VCaP (cell line): ENCODE data around the gene NUDT21.
A peak's percentile ranks its signal among the peaks of the same experiment; 100 is the strongest.
"Not testable (repeated sequence)": the region's sequence is repeated elsewhere in the genome, so short reads cannot be mapped to it uniquely, and the experiment has no call there.

ENCODE experiments used
- H3K27ac ChIP-seq: fragments of 450-650 bp; 2 replicates; pipeline ENCODE4 v1.5.1; 2017
- CTCF ChIP-seq: fragments of 450-650 bp; conservative IDR thresholded peaks from 2 replicates; pipeline ENCODE4 v1.5.1; 2017; ENCODE audit warnings: mild to moderate bottlenecking, moderate library complexity

NUDT21 gene

GRCh38 chr16:56450986-56451752 is at the start of gene NUDT21, which contains the start of gene OGFOD1:
TSS of gene NUDT21 (minus strand) at chr16:56451332. CDS start at chr16:56451202, 130 bp downstream.
TSS of gene OGFOD1 (plus strand) at chr16:56451554. CDS start at chr16:56451613, 59 bp downstream.
- peak within 1 kb of the TSS; percentile 77 for H3K27ac ChIP-seq
- no peak for TF ChIP-seq CTCF

GRCh38 chr16:56493815-56494214 is 42.7 kb upstream of the NUDT21 start:
- no peak overlapping the region for H3K27ac ChIP-seq
- TF ChIP-seq CTCF, result no peak

- no peak overlapping the region for H3K27ac ChIP-seq
- no peak for TF ChIP-seq CTCF
These were observed 42.0 kb upstream of the NUDT21 start for GRCh38 chr16:56493126-56493525.

GRCh38 chr16:56491657-56492261 is 40.6 kb upstream of the NUDT21 start:
- TF ChIP-seq CTCF, result no peak
- no peak overlapping the region for H3K27ac ChIP-seq

GRCh38 chr16:56488868-56489267 is 37.7 kb upstream of the NUDT21 start:
- not testable (repeated sequence) for H3K27ac ChIP-seq

GRCh38 chr16:56488035-56488434 is 36.9 kb upstream of the NUDT21 start:
- H3K27ac ChIP-seq, result no peak overlapping the region
- TF ChIP-seq CTCF, result no peak

GRCh38 chr16:56483394-56483793 is 32.3 kb upstream of the NUDT21 start:
- no peak for TF ChIP-seq CTCF
- H3K27ac ChIP-seq, result no peak overlapping the region

GRCh38 chr16:56482683-56483236 is 31.6 kb upstream of the NUDT21 start:
- H3K27ac ChIP-seq, result no peak overlapping the region
- TF ChIP-seq CTCF, result no peak
